Activated T-helper 2 cell treated with anti-CD3 and anti-CD28 coated beads, Interferon-gamma antibody, Interleukin-2, Interleukin-4, amounts not matched to agents 10 μg/mL and 5 μg/mL and 100 μg/mL, durations not matched to agents 14 hours and 24 hours and 36 hours (primary cell): ENCODE results near the gene CFAP54. TPM values are rescaled to one million over a fixed set of nuclear protein-coding genes. Genes with fewer than 3 reads are reported as not detected.

Experiments used
- DNase-seq: peaks from one replicate; pipeline ENCODE4 v3.0.0; 2021; ENCODE audit warnings: low spot score
- H3K27ac Mint-ChIP-seq: one replicate; pipeline ENCODE4 v1.8.0; 2021; ENCODE audit warnings: mixed read lengths
- H3K27me3 Mint-ChIP-seq: one replicate; pipeline ENCODE4 v1.8.0; 2021; ENCODE audit warnings: low read depth, mixed read lengths
- H3K36me3 Mint-ChIP-seq: one replicate; pipeline ENCODE4 v1.8.0; 2021; ENCODE audit warnings: low read depth, mixed read lengths
- H3K4me1 Mint-ChIP-seq: one replicate; pipeline ENCODE4 v1.8.0; 2021; ENCODE audit warnings: low read depth, mixed read lengths
- H3K4me3 Mint-ChIP-seq: one replicate; pipeline ENCODE4 v1.8.0; 2021; ENCODE audit warnings: low read depth, mild to moderate bottlenecking, moderate library complexity, mixed read lengths
- H3K9me3 Mint-ChIP-seq: one replicate; pipeline ENCODE4 v1.8.0; 2021; ENCODE audit warnings: mixed read lengths
- intact Hi-C: fragments of 100-400 bp; cut with micrococcal nuclease; formaldehyde crosslinking; loops from one replicate; pipeline ENCODE4 v1.15.1; 2023
- total RNA-seq: library from RNA; stranded (reverse); gene quantifications from 2 replicates; pipeline ENCODE4 v1.2.3, GENCODE V29; 2022

The CFAP54 gene
- total RNA-seq, 1 donor from 2014 or later: 0.23 TPM

DNA sequence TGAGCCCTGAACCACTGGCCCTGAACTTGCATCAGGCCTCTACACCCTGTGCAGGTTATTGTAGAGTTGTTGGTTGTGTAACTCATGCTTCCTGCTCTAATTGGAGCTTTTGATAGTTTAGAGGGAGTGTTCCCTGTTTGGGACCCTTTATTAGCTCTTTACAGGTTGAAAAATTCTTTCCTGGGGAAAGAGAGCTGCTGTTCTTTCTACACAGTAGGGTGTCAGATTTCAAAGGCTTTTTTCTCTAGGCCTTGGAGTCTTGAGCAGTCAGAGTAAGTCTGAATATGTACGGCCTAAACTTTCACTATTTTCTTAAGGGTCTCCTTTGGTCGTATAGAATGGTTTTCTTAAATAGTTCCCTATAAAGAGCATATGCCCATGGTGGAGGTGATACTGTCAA, 356.9 kb downstream of the CFAP54 start:
- intact Hi-C loops: no loop called here
- Mint-ChIP-seq H3K27me3 (peaks cover 3% of the 10 kb centered on the region), H3K4me3 (no peak overlapping the region), H3K36me3 (no peaks in the 10 kb centered on the region), H3K4me1 (no peaks in the 10 kb centered on the region), H3K27ac (no peak overlapping the region), H3K9me3 (no peaks in the 10 kb centered on the region)
- no peak for DNase-seq

DNA sequence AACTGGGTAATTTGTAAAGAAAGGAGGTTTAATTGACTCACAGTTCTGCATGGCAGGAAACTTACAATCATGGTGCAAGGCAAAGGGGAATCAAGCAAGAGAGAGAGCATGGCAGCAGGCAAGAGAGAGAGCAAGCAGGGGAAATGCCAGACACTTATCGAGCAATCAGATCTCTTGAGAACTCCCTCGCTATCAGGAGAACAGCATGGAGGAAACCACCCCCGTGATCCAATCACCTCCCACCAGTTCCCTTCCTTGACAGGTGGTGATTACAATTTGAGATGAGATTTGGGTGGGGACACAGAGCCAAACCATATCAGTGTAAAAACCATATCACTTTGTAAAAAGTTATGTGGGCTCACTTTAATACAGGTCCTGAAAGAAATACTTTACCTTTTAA, 361.3 kb downstream of the CFAP54 start:
- H3K27ac Mint-ChIP-seq: no peak overlapping the region
- no peak for DNase-seq
- peaks cover 2% of the 10 kb centered on the region for H3K27me3 Mint-ChIP-seq
- peaks cover 3% of the 10 kb centered on the region for H3K9me3 Mint-ChIP-seq
- no peaks in the 10 kb centered on the region for H3K4me1 Mint-ChIP-seq
- H3K4me3 Mint-ChIP-seq: no peak overlapping the region
- intact Hi-C loops: no loop called here
- H3K36me3 Mint-ChIP-seq: no peaks in the 10 kb centered on the region

DNA sequence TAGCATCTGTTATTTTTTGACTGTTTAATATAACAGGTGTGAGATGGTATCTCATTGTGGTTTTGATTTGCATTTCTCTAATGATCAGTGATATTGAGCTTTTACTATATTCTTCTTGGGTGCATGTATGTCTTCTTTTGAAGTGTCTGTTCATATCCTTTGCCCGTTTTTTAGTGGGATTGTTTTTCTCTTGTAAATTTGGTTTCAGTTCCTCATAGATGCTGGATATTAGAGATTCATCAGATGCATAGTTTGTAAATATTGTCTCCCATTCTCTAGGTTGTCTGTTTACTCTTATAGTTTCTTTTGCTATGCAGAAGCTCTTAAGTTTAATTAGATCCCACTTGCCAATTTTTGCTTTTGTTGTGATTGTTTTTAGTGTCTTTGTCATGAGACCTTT, 368.8 kb downstream of the CFAP54 start:
- Mint-ChIP-seq H3K27ac (no peak overlapping the region), H3K4me3 (no peak overlapping the region), H3K9me3 (peaks cover 3% of the 10 kb centered on the region), H3K4me1 (no peaks in the 10 kb centered on the region), H3K36me3 (no peaks in the 10 kb centered on the region), H3K27me3 (peaks cover 5% of the 10 kb centered on the region)
- intact Hi-C loops: no loop called here
- DNase-seq: no peak

- no peak for DNase-seq
- no peaks in the 10 kb centered on the region for H3K36me3 Mint-ChIP-seq
- intact Hi-C loops: no loop called here
- H3K27me3 Mint-ChIP-seq: peaks cover 14% of the 10 kb centered on the region
- H3K4me1 Mint-ChIP-seq: no peaks in the 10 kb centered on the region
- H3K27ac Mint-ChIP-seq: no peak overlapping the region
- H3K4me3 Mint-ChIP-seq: no peak overlapping the region
- H3K9me3 Mint-ChIP-seq: no peaks in the 10 kb centered on the region
Observed at GRCh38 chr12:96861656-96862055, 372.3 kb downstream of the CFAP54 start.

GRCh38 chr12:96862326-96862725, 372.9 kb downstream of the CFAP54 start:
- intact Hi-C loops: no loop called here
- H3K4me3 Mint-ChIP-seq: no peak overlapping the region
- DNase-seq: no peak

DNA sequence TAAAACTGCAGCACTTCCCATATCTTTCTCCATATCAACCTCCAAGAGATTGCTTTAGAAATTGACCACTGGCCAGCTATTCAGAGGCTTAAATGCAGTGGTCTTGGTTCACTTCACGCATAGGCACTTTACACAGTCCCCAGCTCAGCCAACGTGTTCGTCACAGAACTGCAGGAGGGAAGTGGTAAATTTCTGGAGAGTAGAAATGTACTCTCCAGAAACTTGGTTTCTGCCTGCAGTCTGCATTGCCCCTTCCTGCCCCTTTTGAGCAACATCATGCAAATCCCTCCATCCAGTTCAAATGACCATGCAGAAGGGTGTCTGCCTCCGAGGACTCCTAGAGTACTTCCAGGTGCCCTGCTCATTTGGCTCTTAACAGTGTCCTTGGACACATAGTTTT, 375.0 kb downstream of the CFAP54 start:
- no peak overlapping the region for H3K4me3 Mint-ChIP-seq
- H3K9me3 Mint-ChIP-seq: no peaks in the 10 kb centered on the region
- intact Hi-C loops: no loop called here
- no peak overlapping the region for H3K27ac Mint-ChIP-seq
- DNase-seq: no peak
- H3K4me1 Mint-ChIP-seq: no peaks in the 10 kb centered on the region
- H3K36me3 Mint-ChIP-seq: no peaks in the 10 kb centered on the region
- peaks cover 12% of the 10 kb centered on the region for H3K27me3 Mint-ChIP-seq

More at GRCh38 chr12:96862326-96862725, 372.9 kb downstream of the CFAP54 start:
- no peak overlapping the region for H3K27ac Mint-ChIP-seq
- peaks cover 14% of the 10 kb centered on the region for H3K27me3 Mint-ChIP-seq
- no peaks in the 10 kb centered on the region for H3K36me3 Mint-ChIP-seq
- no peaks in the 10 kb centered on the region for H3K4me1 Mint-ChIP-seq
- no peaks in the 10 kb centered on the region for H3K9me3 Mint-ChIP-seq

DNA sequence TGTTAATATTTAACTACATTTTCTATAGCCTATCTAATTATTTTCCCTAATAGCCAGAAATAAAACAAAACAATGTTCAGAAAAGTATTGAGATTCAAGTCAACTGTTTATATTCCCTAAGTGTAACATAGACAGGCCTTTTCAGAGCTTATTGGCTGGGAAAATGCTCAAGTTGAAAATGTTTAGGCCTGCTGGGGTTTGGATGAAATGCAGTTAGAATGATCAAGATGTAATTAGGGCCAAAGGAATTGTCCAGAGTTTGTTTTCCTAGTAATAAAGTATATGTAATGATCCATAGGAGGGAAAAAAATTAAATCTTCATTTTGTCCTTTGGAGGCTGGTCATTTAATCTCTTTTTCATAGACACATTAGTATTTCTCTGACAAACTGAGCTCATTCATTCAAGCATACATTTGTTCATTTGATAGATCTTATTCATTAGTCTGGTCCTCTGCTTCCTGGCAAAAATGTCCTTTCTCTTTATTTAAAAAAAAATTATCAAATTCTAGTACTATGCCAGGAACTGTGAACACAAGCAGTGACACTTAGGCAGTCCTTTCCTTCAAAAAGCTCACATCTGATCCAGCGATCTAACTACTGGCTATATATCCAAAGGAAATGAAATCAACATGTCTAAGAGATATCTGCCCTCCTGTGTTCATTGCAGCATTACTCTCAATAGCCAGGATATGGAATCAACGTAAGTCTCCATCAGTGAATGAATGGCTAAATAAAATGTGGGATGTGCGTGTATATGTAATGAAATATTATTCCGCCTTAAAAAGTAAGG, 377.6 kb downstream of the CFAP54 start:
- intact Hi-C loops: no loop called here
- H3K27ac Mint-ChIP-seq: no peak overlapping the region
- no peak overlapping the region for H3K4me3 Mint-ChIP-seq
- H3K36me3 Mint-ChIP-seq: no peaks in the 10 kb centered on the region
- DNase-seq: no peak
- H3K27me3 Mint-ChIP-seq: peaks cover 14% of the 10 kb centered on the region
- H3K9me3 Mint-ChIP-seq: no peaks in the 10 kb centered on the region
- no peaks in the 10 kb centered on the region for H3K4me1 Mint-ChIP-seq

GRCh38 chr12:96870946-96871345, 381.6 kb downstream of the CFAP54 start:
- no peaks in the 10 kb centered on the region for H3K4me1 Mint-ChIP-seq
- H3K36me3 Mint-ChIP-seq: no peaks in the 10 kb centered on the region
- no peak for DNase-seq
- no peak overlapping the region for H3K4me3 Mint-ChIP-seq
- intact Hi-C loops: no loop called here
- H3K27ac Mint-ChIP-seq: no peak overlapping the region
- H3K27me3 Mint-ChIP-seq: peaks cover 4% of the 10 kb centered on the region
- H3K9me3 Mint-ChIP-seq: no peaks in the 10 kb centered on the region

DNA sequence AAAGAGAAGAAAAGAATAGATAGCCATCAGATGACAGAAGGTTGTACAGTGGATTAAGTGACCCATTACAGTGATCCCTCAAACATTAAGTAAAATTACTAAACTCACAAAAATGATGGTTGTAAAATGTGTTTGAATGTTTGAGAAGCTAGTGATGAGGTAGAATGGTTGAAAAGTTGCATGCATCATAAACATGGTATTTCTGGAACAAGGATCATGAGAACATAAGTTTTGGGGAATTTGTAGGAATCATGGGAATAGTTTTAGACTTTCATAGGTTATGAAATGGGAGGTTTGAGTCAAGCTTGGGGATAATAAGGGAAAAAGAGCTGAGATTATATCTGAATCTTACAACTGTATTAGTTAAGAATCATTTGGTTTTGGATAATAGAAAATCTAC, 383.6 kb downstream of the CFAP54 start:
- no peaks in the 10 kb centered on the region for H3K4me1 Mint-ChIP-seq
- peaks cover 4% of the 10 kb centered on the region for H3K27me3 Mint-ChIP-seq
- H3K27ac Mint-ChIP-seq: no peak overlapping the region
- H3K4me3 Mint-ChIP-seq: no peak overlapping the region
- no peaks in the 10 kb centered on the region for H3K36me3 Mint-ChIP-seq
- no peak for DNase-seq
- intact Hi-C loops: no loop called here
- H3K9me3 Mint-ChIP-seq: no peaks in the 10 kb centered on the region

GRCh38 chr12:96874211-96874610, 384.8 kb downstream of the CFAP54 start:
- H3K4me3 Mint-ChIP-seq: no peak overlapping the region
- intact Hi-C loops: no loop called here

DNA sequence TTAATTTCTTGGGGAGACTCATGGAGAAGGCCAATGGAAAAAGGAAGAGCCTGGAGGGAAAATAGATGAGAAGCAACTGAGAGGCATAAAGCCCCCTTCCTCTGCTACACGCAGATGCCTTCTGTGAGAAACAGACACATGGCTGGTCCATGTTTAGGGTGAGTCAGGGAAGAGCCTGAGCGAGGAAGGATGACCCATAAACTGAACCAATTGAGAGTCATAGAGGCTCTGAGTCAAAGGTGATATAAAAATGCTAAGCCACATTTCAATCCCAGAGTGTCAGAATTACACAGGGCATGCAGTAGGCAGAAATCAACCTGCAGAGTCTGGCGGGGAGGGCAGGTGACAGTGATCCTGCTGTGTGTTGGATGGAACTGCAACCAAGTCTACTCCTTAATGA, 387.6 kb downstream of the CFAP54 start:
- DNase-seq: no peak
- Mint-ChIP-seq H3K27ac (no peak overlapping the region), H3K9me3 (no peaks in the 10 kb centered on the region), H3K4me1 (no peaks in the 10 kb centered on the region), H3K27me3 (peaks cover 3% of the 10 kb centered on the region), H3K36me3 (no peaks in the 10 kb centered on the region), H3K4me3 (no peak overlapping the region)
- intact Hi-C loops: no loop called here

More at GRCh38 chr12:96874211-96874610, 384.8 kb downstream of the CFAP54 start:
- peaks cover 4% of the 10 kb centered on the region for H3K27me3 Mint-ChIP-seq
- no peaks in the 10 kb centered on the region for H3K36me3 Mint-ChIP-seq
- H3K4me1 Mint-ChIP-seq: no peaks in the 10 kb centered on the region
- no peak overlapping the region for H3K27ac Mint-ChIP-seq
- no peak for DNase-seq
- no peaks in the 10 kb centered on the region for H3K9me3 Mint-ChIP-seq

- H3K27me3 Mint-ChIP-seq: peaks cover 3% of the 10 kb centered on the region
- H3K27ac Mint-ChIP-seq: no peak overlapping the region
- no peaks in the 10 kb centered on the region for H3K36me3 Mint-ChIP-seq
- no peaks in the 10 kb centered on the region for H3K9me3 Mint-ChIP-seq
- DNase-seq: no peak
- no peaks in the 10 kb centered on the region for H3K4me1 Mint-ChIP-seq
- H3K4me3 Mint-ChIP-seq: no peak overlapping the region
- intact Hi-C loops: no loop called here
Observed at GRCh38 chr12:96878704-96879103, 389.3 kb downstream of the CFAP54 start.

- no peaks in the 10 kb centered on the region for H3K9me3 Mint-ChIP-seq
- H3K36me3 Mint-ChIP-seq: no peaks in the 10 kb centered on the region
- peaks cover 3% of the 10 kb centered on the region for H3K27me3 Mint-ChIP-seq
- H3K27ac Mint-ChIP-seq: no peak overlapping the region
- DNase-seq: no peak
- no peaks in the 10 kb centered on the region for H3K4me1 Mint-ChIP-seq
- H3K4me3 Mint-ChIP-seq: no peak overlapping the region
- intact Hi-C loops: no loop called here
Observed at GRCh38 chr12:96879301-96879700, 389.9 kb downstream of the CFAP54 start.
